Left ventricle myocardium inferior (tissue), 1 donor: ENCODE measurements around the gene AUTS2. TPM values are rescaled to one million over a fixed set of nuclear protein-coding genes. Genes with fewer than 3 reads are reported as not detected.
A peak's percentile ranks its signal among the peaks of the same experiment; 100 is the strongest.
"Not testable (repeated sequence)": the region's sequence is repeated elsewhere in the genome, so short reads cannot be mapped to it uniquely, and the experiment has no call there.

Experiments
- DNase-seq: peaks from one replicate; pipeline ENCODE4 v3.0.0-alpha.2; 2020
- H3K27ac ChIP-seq: fragments of 200-600 bp; replicated peaks from 2 replicates; pipeline ENCODE4 v1.8.0; 2021
- H3K27me3 ChIP-seq: fragments of 200-600 bp; 2 replicates; pipeline ENCODE4 v1.8.0; 2021; ENCODE audit warnings: low read depth
- H3K36me3 ChIP-seq: fragments of 200-600 bp; 2 replicates; pipeline ENCODE4 v1.8.0; 2021
- H3K4me1 ChIP-seq: fragments of 200-600 bp; 2 replicates; pipeline ENCODE4 v1.8.0; 2021
- H3K4me3 ChIP-seq: fragments of 200-600 bp; 2 replicates; pipeline ENCODE4 v1.8.0; 2021; ENCODE audit warnings: mild to moderate bottlenecking, moderate library complexity
- H3K9me3 ChIP-seq: fragments of 200-600 bp; replicated peaks from 2 replicates; pipeline ENCODE4 v1.8.0; 2021
- CTCF ChIP-seq: fragments of 200-600 bp; IDR thresholded peaks from 2 replicates; pipeline ENCODE4 v1.8.0; 2021; ENCODE audit warnings: antibody characterized with exemption, mild to moderate bottlenecking, borderline replicate concordance
- intact Hi-C: fragments of 100-400 bp; cut with micrococcal nuclease; formaldehyde crosslinking; loops from one replicate; pipeline ENCODE4 v1.11.0; 2022
- total RNA-seq: library from RNA; stranded (reverse); fragmentation: NEBNext Ultra II Directional; extraction: Animal tissue kit (Norgen Biotek cat#: 25700); gene quantifications from one replicate; pipeline ENCODE4 v1.2.1, GENCODE V29; 2021
- donor health status: DM: no; HTN: yes; CAD: no; lungs with severe emphysema.

The AUTS2 gene
- total RNA-seq, 1 donor from 2014 or later, result 10.5 TPM

DNA sequence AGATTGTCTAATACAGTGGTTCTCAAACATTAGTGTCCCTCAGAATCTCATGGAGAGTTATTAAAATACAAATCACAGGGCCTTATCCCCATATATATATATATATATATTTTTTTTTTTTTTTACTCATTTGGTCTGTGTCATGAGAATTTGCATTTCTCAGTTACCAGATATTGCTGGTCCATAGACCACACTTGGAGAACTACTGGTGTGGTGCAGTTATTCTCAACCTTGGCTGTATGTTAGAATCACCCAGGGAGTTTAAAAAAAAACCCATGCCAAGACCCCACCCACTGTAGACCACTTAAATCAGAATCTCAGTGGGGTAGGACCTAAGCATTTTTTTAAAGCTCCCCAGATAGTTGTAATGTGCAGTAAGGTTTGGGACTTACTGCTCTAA is 179.9 kb downstream of the AUTS2 start:
- Histone ChIP-seq H3K4me3 (no peak overlapping the region), H3K9me3 (no peaks in the 10 kb centered on the region), H3K27ac (no peak overlapping the region), H3K27me3 (no peaks in the 10 kb centered on the region), H3K36me3 (no peaks in the 10 kb centered on the region), H3K4me1 (peaks cover 45% of the 10 kb centered on the region)
- intact Hi-C loops, result no loop called here
- DNase-seq, result no peak
- no peak for TF ChIP-seq CTCF

DNA sequence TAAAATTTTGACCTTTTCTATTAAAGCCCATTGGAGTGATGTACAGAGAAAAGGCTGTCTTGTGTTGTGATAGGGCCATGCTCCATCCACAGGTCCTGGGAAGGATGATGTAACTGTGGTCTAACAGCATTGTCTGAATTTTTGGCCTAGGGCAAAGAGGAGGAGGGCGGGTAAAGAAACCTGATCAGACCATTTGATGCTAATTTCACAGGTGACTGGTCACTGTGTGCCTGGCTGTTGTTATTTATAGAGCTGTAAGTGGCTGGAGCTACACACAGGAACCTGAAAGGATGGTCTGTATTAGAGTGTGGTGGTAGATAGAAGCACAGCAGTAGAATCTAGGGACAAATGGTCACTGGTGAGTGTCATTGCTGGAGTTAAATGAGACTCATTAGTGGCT is 182.1 kb downstream of the AUTS2 start:
- no peak overlapping the region for H3K27ac ChIP-seq
- DNase-seq, result no peak
- H3K36me3 ChIP-seq, result no peaks in the 10 kb centered on the region
- H3K4me3 ChIP-seq, result no peak overlapping the region
- H3K27me3 ChIP-seq, result no peaks in the 10 kb centered on the region
- peaks cover 48% of the 10 kb centered on the region for H3K4me1 ChIP-seq
- no peaks in the 10 kb centered on the region for H3K9me3 ChIP-seq
- TF ChIP-seq CTCF, result no peak
- intact Hi-C loops, result no loop called here

DNA sequence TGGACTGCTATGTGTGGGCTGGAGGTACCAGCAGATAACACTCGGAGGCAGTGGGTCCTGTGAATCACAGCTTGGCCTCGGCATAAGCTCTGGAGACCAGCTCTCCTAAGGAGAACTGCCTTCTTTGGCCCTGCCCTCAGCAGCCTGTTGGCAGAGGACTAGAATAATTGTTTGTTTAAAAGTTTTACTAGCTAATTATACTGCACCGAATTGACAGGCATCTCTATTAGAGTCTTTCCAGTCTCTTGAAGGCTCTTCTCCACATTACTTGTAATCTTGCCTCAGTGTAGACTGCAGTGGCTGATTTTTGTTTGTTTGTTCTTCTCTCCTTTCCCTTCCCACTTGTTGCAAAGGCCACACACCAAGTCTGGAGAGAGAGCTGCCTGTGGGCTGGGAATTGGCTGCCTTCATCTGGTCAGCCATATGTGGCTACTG is 183.2 kb downstream of the AUTS2 start:
- Histone ChIP-seq H3K4me1 (peaks cover 40% of the 10 kb centered on the region), H3K36me3 (no peaks in the 10 kb centered on the region), H3K4me3 (no peak overlapping the region), H3K9me3 (no peaks in the 10 kb centered on the region), H3K27me3 (no peaks in the 10 kb centered on the region), H3K27ac (peak overlapping the region; percentile 47)
- DNase-seq, result peak; percentile 25
- no peak for TF ChIP-seq CTCF
- intact Hi-C loops, result no loop called here

DNA sequence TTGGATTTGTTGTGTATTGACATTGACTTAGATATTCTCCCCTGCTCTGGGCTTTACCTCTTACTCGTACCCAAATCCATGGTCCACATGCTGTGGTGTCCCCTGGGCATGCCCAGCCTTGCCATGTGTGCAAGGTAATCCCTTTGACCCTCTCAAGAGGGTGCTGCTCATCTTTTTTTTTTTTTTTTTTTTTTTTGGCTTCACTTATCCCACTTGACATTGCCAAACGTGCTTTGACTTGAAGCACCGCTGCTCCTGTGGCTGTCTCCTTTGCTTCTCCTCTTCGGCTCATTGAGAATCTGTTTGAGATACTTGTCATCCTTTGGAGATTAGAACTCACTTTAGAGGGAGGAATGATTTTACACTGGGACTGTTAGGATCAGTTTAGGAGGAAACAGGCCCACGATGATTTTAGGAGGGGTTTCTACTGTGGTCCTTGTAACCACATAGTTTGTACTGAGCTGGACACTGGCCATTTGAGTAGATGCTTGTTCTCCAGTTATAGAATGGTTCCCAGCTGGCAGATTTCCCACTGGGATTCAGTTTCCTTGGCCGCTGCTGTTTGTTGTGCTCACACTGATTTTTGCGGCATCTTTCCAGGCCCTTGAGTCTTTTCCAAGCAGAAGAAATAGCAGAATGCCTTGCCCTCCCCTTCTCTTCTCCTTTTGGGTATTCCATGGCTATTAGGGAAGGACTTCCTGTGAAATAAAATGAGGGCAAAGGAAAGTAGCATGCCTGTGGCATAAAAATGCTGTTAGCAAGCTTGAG is 184.8 kb downstream of the AUTS2 start:
- no peak for TF ChIP-seq CTCF
- intact Hi-C loops, result no loop called here
- Histone ChIP-seq H3K4me1 (peaks cover 48% of the 10 kb centered on the region), H3K27me3 (no peaks in the 10 kb centered on the region), H3K4me3 (no peak overlapping the region), H3K27ac (peak overlapping the region; percentile 46), H3K9me3 (no peaks in the 10 kb centered on the region), H3K36me3 (no peaks in the 10 kb centered on the region)
- peak; percentile 45 for DNase-seq

DNA sequence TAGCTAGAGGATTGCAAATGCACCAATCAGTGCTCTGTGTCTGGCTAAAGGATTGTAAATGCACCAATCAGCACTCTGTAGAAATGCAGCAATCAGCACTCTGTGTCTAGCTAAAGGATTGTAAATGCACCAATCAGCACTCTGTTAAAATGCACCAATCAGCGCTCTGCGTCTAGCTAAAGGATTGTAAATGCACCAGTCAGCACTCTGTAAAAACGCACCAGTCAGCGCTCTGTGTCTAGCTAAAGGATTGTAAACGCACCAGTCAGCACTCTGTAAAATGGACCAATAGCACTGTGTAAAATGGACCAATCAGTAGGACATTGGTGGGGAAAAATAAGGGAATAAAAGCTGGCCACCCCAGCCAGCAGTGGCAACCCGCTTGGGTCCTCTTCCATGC is 187.9 kb downstream of the AUTS2 start:
- H3K27ac ChIP-seq, H3K36me3 ChIP-seq, intact Hi-C loops, DNase-seq, H3K4me3 ChIP-seq, H3K9me3 ChIP-seq, H3K27me3 ChIP-seq: not testable (repeated sequence)
- H3K4me1 ChIP-seq, result peaks cover 58% of the 10 kb centered on the region

DNA sequence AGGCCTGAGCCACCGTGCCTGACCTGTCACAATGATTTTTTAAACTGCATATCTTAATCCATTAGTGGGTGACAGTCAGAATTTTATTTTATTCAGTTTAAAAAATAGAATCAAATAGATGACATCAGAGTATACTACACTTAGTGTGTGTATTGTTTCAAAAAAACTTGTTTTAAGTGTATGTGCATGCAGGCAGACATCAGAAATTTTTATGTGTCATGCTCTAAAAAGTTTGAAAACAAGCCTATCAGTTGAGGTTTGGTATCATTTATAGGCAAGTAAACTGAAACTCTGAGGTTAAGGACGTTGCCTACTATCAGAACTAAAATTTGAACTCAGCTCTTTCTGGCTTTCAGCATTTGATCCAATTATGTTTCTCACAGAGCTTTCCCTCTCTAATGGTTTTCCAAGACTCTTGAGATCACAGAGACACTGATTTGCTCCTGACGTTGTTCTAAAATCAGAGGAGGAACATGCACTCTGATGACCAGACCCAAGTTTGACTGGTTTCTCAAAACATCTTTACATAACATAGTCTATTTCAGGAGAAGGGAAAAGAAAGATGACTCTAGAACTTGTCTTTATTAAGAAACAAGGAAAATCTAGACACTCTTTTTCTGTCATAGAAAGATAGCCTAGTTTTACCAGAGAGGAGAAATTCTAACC is 188.6 kb downstream of the AUTS2 start:
- intact Hi-C loops, result no loop called here
- Histone ChIP-seq H3K27me3 (no peaks in the 10 kb centered on the region), H3K4me3 (no peak overlapping the region), H3K4me1 (peaks cover 52% of the 10 kb centered on the region), H3K27ac (peak overlapping the region; percentile 17), H3K36me3 (no peaks in the 10 kb centered on the region), H3K9me3 (no peaks in the 10 kb centered on the region)
- DNase-seq, result no peak
- TF ChIP-seq CTCF, result no peak
